GM12892 (cell line): Measurements from ENCODE around the gene HMGN3.

ENCODE experiments used
- POLR2A ChIP-seq: IDR thresholded peaks from 2 replicates; pipeline ENCODE4 v1.6.1; 2011; ENCODE audit warnings: low read depth, low read length, control low read depth
- POLR2AphosphoS5 ChIP-seq: IDR thresholded peaks from 2 replicates; pipeline ENCODE4 v1.6.1; 2011; ENCODE audit warnings: low read depth, low read length, control low read depth

DNA sequence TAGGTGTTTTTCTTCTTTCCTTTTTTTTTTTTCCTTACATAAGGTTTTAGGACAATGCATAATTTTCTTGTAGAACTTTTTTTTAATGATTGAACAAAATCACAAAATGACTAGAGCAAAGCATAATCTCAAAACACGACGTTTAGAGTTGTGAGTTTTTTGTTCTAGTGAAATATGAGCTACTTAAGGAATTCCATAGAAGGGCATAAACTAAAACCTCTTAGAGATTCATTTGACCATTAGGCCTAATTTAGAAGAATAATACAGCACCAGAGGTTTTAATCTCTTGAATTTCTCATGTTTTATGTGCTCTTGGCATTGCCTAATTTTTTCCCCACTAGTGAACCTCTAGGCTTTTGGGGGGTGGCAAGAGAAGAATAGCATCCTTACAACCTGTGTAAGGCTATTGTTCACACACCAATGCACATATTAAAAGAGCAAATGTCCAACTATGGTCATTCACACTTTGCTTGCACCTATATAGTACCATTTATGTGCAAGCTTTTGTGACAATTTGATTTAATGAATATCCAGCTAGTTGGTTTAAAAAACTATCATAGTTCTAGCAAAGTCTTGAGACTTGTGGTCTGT lies 44.6 kb downstream of the HMGN3 start:
- no peak for TF ChIP-seq POLR2AphosphoS5
- TF ChIP-seq POLR2A: no peak
